ENCODE measurements around the gene PCBP1.
"Not testable (repeated sequence)": the region's sequence is repeated elsewhere in the genome, so short reads cannot be mapped to it uniquely, and the experiment has no call there.

PCBP1 gene

DNA sequence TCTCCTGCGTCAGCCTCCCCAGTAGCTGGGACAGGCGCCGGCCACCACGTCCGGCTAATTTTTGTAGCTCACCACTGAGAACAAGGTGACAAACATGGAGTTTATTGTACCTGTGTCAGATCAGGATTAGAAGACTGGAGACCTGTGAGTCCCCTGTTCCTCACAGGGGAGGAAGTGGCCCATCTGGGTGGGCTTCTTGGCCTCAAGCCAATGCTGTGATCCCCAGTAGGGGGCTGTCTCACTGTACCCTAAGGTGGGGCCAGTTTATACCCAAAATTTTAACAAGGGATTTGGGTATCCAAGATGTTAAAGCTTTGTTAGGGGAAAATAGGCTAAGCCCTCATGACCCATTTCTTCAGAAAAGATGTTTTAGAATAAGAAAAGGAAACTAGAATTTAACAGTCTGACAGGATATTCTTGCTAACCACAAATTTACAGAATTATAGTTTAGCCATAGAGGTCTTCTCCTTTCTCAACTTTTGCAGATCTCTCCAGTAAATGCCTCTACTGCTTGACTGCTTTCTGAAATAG lies 16.3 kb downstream of the PCBP1 start:
- in situ Hi-C loops (cut with MboI; ENCODE audit: low sequenced_read_pairs, unreplicated experiment) = no loop called here
- TF ChIP-seq, protein P1, sequence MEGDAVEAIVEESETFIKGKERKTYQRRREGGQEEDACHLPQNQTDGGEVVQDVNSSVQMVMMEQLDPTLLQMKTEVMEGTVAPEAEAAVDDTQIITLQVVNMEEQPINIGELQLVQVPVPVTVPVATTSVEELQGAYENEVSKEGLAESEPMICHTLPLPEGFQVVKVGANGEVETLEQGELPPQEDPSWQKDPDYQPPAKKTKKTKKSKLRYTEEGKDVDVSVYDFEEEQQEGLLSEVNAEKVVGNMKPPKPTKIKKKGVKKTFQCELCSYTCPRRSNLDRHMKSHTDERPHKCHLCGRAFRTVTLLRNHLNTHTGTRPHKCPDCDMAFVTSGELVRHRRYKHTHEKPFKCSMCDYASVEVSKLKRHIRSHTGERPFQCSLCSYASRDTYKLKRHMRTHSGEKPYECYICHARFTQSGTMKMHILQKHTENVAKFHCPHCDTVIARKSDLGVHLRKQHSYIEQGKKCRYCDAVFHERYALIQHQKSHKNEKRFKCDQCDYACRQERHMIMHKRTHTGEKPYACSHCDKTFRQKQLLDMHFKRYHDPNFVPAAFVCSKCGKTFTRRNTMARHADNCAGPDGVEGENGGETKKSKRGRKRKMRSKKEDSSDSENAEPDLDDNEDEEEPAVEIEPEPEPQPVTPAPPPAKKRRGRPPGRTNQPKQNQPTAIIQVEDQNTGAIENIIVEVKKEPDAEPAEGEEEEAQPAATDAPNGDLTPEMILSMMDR (IDR thresholded peaks at IDR 0.05; ENCODE audit: borderline replicate concordance, control extremely low read depth, extremely low read depth, insufficient read depth, missing control alignments) = no peak
- no peak for DNase-seq (ENCODE audit: low spot score)

DNA sequence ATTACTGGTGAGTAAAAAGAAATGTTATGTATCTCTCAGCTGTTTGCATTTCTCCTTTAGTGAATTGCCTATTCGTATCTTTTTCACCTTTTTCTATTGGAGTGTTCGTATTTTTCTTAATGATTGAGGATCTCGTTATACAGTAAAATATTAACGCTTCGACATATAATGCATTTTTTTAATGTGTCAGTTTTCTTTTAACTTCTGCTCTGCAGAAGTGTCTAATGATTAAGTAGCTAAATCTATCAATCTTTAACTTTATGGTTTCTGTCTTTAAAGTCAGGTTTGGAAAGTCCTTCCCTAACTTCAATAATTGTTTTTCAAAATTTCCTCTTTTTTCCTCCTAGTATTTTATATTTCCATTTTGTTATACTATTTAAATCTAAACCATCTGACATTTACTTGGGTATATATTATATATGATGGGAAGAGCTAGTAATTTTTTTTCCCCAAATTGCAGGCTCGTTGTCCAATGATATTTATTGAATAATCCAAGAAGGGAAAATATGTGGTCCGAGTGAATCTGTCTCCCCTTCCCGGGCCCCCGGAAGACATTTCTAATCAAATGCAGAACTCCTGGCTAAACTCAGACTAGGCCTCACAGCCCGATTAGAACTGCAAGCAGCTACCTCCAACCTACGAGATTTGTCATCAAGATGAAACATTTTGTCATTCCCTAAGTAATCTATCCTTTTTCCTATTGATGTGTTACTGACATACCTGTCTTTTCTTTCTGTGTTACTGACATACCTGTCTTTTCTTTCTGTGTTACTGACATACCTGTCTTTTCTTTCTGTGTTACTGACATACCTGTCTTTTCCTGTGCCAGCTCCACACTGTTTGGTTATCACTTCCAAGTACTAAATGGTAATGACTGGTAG lies 17.2 kb downstream of the PCBP1 start:
- TF ChIP-seq, protein P1 (IDR thresholded peaks at IDR 0.05; ENCODE audit: borderline replicate concordance, control extremely low read depth, extremely low read depth, insufficient read depth, missing control alignments) = no peak
- in situ Hi-C loops (cut with MboI; ENCODE audit: low sequenced_read_pairs, unreplicated experiment) = no loop called here
- no peak for DNase-seq (ENCODE audit: low spot score)

DNA sequence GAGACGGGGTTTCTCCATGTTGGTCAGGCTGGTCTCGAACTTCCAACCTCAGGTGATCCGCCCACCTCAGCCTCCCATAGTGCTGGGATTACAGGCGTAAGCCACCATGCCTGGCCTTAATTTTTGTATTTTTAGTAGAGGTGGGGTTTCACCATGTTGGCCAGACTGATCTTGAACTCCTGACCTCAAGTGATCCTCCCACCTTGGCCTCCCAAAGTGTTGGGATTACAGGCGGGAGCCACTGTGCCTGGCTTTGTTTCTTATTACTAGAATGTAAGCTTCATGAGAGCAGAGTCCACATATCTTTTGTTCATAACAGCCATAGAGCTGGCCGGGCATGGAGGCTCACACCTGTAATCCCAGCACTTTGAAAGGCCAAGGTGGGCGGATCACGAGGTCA lies 18.9 kb downstream of the PCBP1 start:
- in situ Hi-C loops (cut with MboI; ENCODE audit: low sequenced_read_pairs, unreplicated experiment); DNase-seq (ENCODE audit: low spot score): not testable (repeated sequence)

DNA sequence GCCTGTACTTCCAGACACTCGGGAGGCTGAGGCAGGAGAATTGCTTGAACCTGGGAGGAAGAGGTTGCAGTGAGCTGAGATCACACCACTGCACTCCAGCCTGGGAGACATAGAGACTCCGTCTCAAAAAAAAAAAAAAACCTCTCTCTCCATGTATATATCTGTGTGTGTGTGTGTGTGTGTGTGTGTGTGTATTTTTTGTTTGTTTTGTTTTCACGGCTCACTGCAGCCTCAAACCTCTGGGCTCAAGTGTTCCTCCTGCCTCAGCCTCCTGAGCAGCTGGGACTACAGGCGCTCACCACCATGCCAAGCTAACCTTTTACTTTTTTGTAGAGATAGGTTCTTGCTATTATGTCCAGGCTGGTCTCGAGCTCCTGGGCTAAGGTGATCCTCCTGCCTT lies 23.1 kb downstream of the PCBP1 start:
- DNase-seq (ENCODE audit: low spot score); in situ Hi-C loops (cut with MboI; ENCODE audit: low sequenced_read_pairs, unreplicated experiment): not testable (repeated sequence)

DNA sequence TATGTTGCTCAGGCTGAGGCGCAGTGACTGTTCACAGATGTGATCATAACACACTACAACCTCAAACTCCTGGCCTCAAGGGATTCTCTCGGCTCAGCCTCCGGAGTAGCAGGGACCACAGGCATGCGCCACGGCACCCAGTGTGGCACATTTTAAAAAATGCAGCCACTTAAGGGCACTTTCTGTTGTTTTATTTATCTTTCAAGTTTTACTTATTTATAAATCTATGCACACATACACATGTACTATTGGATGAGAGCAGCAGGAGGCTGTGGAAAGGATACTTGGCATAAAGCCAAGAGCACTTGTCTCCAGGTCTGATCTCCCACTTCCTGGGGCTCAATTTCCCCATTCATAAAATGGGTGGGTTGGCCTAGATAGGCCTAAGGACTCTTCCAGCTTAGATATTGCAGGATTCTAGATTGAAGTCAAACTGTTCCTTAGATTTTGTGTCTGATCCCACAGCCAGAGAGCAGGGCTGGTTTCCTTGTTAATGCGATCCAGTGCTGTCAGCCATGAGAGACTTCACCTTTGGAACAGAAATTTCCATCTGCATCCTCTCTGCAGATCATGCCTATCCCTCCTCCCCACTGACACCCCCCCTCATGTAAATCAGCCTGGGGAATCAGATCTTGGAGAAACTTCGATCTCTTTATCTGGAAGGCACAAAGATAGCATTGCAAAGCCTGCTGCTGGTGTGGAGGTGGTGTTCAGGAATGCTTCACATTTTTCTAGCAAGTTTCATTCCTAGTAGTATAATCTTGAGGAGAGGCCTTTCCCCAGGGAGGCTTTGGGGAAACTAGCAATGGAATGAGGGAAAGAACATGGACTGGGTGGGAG lies 24.7 kb downstream of the PCBP1 start:
- TF ChIP-seq, protein P1 (IDR thresholded peaks at IDR 0.05; ENCODE audit: borderline replicate concordance, control extremely low read depth, extremely low read depth, insufficient read depth, missing control alignments) = no peak
- no peak for DNase-seq (ENCODE audit: low spot score)
- in situ Hi-C loops (cut with MboI; ENCODE audit: low sequenced_read_pairs, unreplicated experiment) = no loop called here

DNA sequence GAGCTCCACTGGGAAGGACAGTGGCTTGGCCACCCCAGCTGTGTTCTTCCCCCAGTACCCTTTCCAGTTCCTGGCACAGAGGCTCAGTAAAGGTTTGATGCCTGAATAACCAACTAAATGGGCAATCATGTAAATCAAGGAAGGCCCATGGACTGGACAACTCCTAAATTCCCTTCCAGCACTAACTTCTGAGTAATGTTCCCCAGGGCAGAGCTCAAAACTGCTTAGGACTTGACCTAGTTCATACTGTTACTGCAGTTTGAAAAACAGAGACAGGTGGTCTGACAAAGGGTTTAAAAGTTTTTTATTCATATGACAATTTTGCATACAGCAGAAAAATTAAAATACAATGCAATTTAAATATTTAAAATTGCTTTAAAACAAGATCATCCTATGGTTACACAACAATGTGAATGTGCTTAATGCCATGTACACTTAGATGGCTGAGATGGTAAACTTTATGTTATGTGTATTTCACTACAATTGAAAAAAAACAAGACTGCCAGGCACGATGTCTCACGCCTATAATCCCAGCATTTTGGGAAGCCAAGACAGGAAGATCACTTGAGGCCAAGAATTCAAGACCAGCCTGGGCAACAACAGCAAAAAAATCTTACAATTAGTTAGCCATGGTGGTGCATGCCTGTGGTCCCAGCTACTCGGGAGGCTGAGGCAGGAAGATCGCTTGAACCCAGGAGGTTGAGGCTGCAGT lies 26.2 kb downstream of the PCBP1 start:
- in situ Hi-C loops (cut with MboI; ENCODE audit: low sequenced_read_pairs, unreplicated experiment) = no loop called here
- TF ChIP-seq, protein P1 (IDR thresholded peaks at IDR 0.05; ENCODE audit: borderline replicate concordance, control extremely low read depth, extremely low read depth, insufficient read depth, missing control alignments) = no peak
- DNase-seq (ENCODE audit: low spot score) = no peak

DNA sequence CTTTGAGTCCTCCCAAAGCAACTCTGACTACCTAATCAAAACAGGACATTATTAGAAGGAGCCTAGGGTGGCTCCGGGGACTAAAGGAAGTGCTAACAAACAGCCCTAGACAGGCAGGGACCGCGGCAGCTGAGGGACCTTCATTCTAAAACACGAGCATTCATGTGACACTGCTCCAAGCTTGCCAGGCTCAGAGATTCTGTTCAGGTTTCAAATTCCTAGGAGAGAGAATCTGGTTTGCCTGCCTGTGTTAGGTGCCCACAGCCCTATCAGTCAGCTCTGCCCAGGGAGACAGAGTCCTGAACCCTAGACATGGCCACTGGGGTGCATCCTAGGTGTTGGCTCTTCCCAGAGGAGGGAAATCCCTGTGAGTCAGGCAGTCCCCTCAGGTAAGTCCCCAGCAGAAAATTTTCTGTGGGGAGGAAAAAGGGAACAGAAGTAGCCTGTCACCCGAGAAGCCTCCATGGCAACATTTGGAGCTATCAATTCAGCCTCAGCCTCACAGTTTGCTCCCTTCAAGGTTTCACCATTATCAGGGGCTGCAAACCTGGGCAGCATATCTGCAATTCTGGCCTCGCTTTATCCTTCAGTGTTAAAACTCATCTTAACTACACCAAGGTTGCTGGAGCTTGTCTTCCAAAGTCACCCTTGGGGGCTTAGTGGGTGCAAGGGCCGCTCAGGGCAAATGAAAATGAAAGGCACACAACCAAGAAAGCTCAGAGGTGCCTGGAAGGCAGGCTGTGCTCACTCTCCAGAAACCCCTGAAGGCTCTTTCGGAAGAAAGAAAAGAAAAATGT lies 28.6 kb downstream of the PCBP1 start:
- TF ChIP-seq, protein P1 (IDR thresholded peaks at IDR 0.05; ENCODE audit: borderline replicate concordance, control extremely low read depth, extremely low read depth, insufficient read depth, missing control alignments) = peak; percentile 14
- in situ Hi-C loops (cut with MboI; ENCODE audit: low sequenced_read_pairs, unreplicated experiment) = no loop called here
- DNase-seq (ENCODE audit: low spot score) = no peak

Data from GM13976 (cell line).